K562 (cell line): ENCODE data around the gene CHCHD5. TPM values are rescaled to one million over a fixed set of nuclear protein-coding genes. Genes with fewer than 3 reads are reported as not detected.

Experiments used
- ARID2 ChIP-seq: fragments of 450-650 bp; IDR thresholded peaks from 2 replicates; pipeline ENCODE4 v1.6.1; 2017; ENCODE audit warnings: antibody characterized with exemption, mild to moderate bottlenecking
- ATF1 ChIP-seq, 2 experiments: fragments of 450-650 bp in 1 of 2; IDR thresholded peaks; 2 replicates each; pipeline ENCODE4 v1.6.1; 2016; ENCODE audit warnings: missing compliant biosample characterization in 1 of 2, missing genetic modification characterization in 1 of 2
- C11orf30 ChIP-seq: fragments of 450-650 bp; IDR thresholded peaks from 2 replicates; pipeline ENCODE4 v1.6.1; 2016; ENCODE audit warnings: low read depth, mild to moderate bottlenecking
- CBFA2T2 ChIP-seq: fragments of 450-650 bp; conservative IDR thresholded peaks from 2 replicates; pipeline ENCODE4 v1.6.1; 2017; ENCODE audit warnings: mild to moderate bottlenecking
- CBX8 ChIP-seq: fragments of 200-600 bp; sonication (generic); IDR thresholded peaks from 2 replicates; pipeline ENCODE4 v1.6.1; 2012; ENCODE audit warnings: borderline replicate concordance, mixed run types, low read depth, mild to moderate bottlenecking, moderate library complexity, mixed read lengths, low read length, control low read depth, inconsistent platforms; ENCODE audit not compliant: poor library complexity, severe bottlenecking; ENCODE audit errors: extremely low read depth
- CSDE1 ChIP-seq, 2 experiments: fragments of 450-650 bp; IDR thresholded peaks; 2 replicates each; pipeline ENCODE4 v1.6.1; 2016; ENCODE audit warnings: mild to moderate bottlenecking in 1 of 2
- ELK3 ChIP-seq: fragments of 450-650 bp; formaldehyde crosslinking; IDR thresholded peaks from 2 replicates; pipeline ENCODE4 v1.4.0; 2020; ENCODE audit warnings: mild to moderate bottlenecking
- HDAC1 ChIP-seq, 2 experiments: fragments of 450-650 bp; IDR thresholded peaks; 2 replicates each; pipeline ENCODE4 v1.6.1; 2016 to 2017; ENCODE audit warnings: inconsistent platforms in 1 of 2, mild to moderate bottlenecking in 1 of 2, moderate library complexity in 1 of 2
- KAT7 ChIP-seq: sonication (generic); formaldehyde crosslinking; IDR thresholded peaks from 2 replicates; pipeline ENCODE4 v1.8.0; 2022; ENCODE audit warnings: missing genetic modification reagents, mild to moderate bottlenecking, borderline replicate concordance
- KLF16 ChIP-seq: IDR thresholded peaks from 2 replicates; pipeline ENCODE4 v1.6.1; 2016; ENCODE audit warnings: antibody characterized with exemption
- MEF2D ChIP-seq: conservative IDR thresholded peaks from 2 replicates; pipeline ENCODE4 v1.6.1; 2016; ENCODE audit warnings: low read depth, missing genetic modification characterization, missing compliant biosample characterization
- MYBL2 ChIP-seq, 2 experiments: fragments of 450-650 bp in 1 of 2; sonication (generic) in 1 of 2; formaldehyde crosslinking in 1 of 2; IDR thresholded peaks; 2 replicates each; pipeline versions ENCODE4 v1.6.1 to v1.8.1; 2017 to 2022; ENCODE audit warnings: borderline replicate concordance in 1 of 2, inconsistent platforms in 1 of 2, low read depth in 1 of 2, mild to moderate bottlenecking in 1 of 2, missing genetic modification reagents in 1 of 2, moderate library complexity in 1 of 2
- NR0B1 ChIP-seq: fragments of 450-650 bp; IDR thresholded peaks from one replicate; pipeline ENCODE4 v1.6.1; 2018; ENCODE audit warnings: mild to moderate bottlenecking, moderate library complexity; ENCODE audit not compliant: partially characterized antibody
- PCBP1 ChIP-seq: fragments of 200-400 bp; formaldehyde crosslinking; IDR thresholded peaks from 2 replicates; pipeline ENCODE4 v1.6.1; 2018; ENCODE audit warnings: mild to moderate bottlenecking, low read depth, low read length; ENCODE audit not compliant: poor library complexity, severe bottlenecking
- PRPF4 ChIP-seq: fragments of 200-400 bp; formaldehyde crosslinking; IDR thresholded peaks from one replicate; pipeline ENCODE4 v1.6.1; 2017; ENCODE audit warnings: low read length, low read depth, mild to moderate bottlenecking; ENCODE audit not compliant: insufficient read depth, poor library complexity, severe bottlenecking
- RBM17 ChIP-seq: fragments of 200-400 bp; formaldehyde crosslinking; IDR thresholded peaks from 2 replicates; pipeline ENCODE4 v1.6.1; 2017; ENCODE audit warnings: low read depth, mild to moderate bottlenecking, low read length, borderline replicate concordance
- STAG1 ChIP-seq: sonication (generic); formaldehyde crosslinking; IDR thresholded peaks from 2 replicates; pipeline ENCODE4 v1.5.0; 2020; ENCODE audit warnings: missing genetic modification reagents, borderline replicate concordance
- TAF1 ChIP-seq: IDR thresholded peaks from 2 replicates; pipeline ENCODE4 v1.6.1; 2011; ENCODE audit warnings: mild to moderate bottlenecking, low read length, moderate library complexity; ENCODE audit not compliant: insufficient read depth, control insufficient read depth, severe bottlenecking; ENCODE audit errors: extremely low read depth
- THAP7 ChIP-seq: fragments of 250-450 bp; sonication (Bioruptor Pico); IDR thresholded peaks from 2 replicates; pipeline ENCODE4 v1.5.0; 2021
- TOE1 ChIP-seq, 2 experiments: fragments of 450-650 bp in 1 of 2; sonication (generic) in 1 of 2; formaldehyde crosslinking in 1 of 2; IDR thresholded peaks; 2 replicates each; pipeline versions ENCODE4 v1.7.1 to v1.8.0; 2016 to 2022; ENCODE audit warnings: borderline replicate concordance in 2 of 2, mild to moderate bottlenecking in 2 of 2, antibody characterized with exemption in 1 of 2, inconsistent platforms in 1 of 2, low read depth in 1 of 2, missing genetic modification reagents in 1 of 2, moderate library complexity in 1 of 2
- ZNF239 ChIP-seq: fragments of 250-450 bp; sonication (Bioruptor Pico); IDR thresholded peaks from 2 replicates; pipeline ENCODE4 v1.4.0; 2020; ENCODE audit warnings: mild to moderate bottlenecking
- ZNF316 ChIP-seq: fragments of 450-650 bp; IDR thresholded peaks from 2 replicates; pipeline ENCODE4 v1.6.1; 2016
- polyA plus RNA-seq, 8 experiments: library from polyadenylated mRNA; depleted of rRNA in 4 of 8; stranded (reverse) in 5 of 8; unstranded in 3 of 8; fragments of >200 nt; fragmentation: Nextera tagmentation in 2 of 8; fragmentation: Illumina TruSeq in 1 of 8; extraction: Ambion mirVana in 2 of 8; extraction: Trizol in 1 of 8; gene quantifications; 2 replicates each; pipeline versions ENCODE4 v1.2.1 to v1.2.3, GENCODE V29; 2011 to 2014; ENCODE audit warnings: inconsistent platforms in 1 of 8, missing spikeins in 1 of 8
- total RNA-seq, 7 experiments: library from RNA; depleted of rRNA in 6 of 7; stranded (reverse); fragments of >200 nt in 6 of 7; fragmentation: Illumina TruSeq in 2 of 7; extraction: Trizol in 2 of 7; gene quantifications; 2 replicates each; pipeline versions ENCODE4 v1.2.1 to v1.2.3, GENCODE V29; 2011 to 2021; ENCODE audit warnings: low replicate concordance in 1 of 7

The CHCHD5 gene
- total and polyA plus RNA-seq, 9 of the 15 experiments (the other 6 are each of a cell fraction or from before 2014, with no cell fraction given) = 7.4 to 79.3 (median 33.4) TPM

- TF ChIP-seq THAP7 (no peak), STAG1 (CRISPR knock-in tag) (no peak), CSDE1 (IDR thresholded peaks at IDR 0.05) (no peak), MYBL2 (IDR thresholded peaks at IDR 0.05; ENCODE audit: low read depth) (no peak), MYBL2 (CRISPR knock-in tag; IDR thresholded peaks at IDR 0.05; ENCODE audit: borderline replicate concordance) (no peak), NR0B1 (no peak), ATF1 (CRISPR knock-in tag; IDR thresholded peaks at IDR 0.05) (no peak), ATF1 (tag; IDR thresholded peaks at IDR 0.05) (peak; percentile 88), PCBP1 (peak; percentile 65), TAF1 (peak; percentile 33), RBM17 (no peak), MEF2D (no peak), HDAC1 (IDR thresholded peaks at IDR 0.05) (peak in 1 of 2 experiments; percentile 99; a peak in 3 of 4 replicates), ARID2 (peak; percentile 88; the same call in 1 of the 2 replicates), ELK3 (CRISPR knock-in tag) (no peak), ZNF239 (CRISPR knock-in tag) (no peak), KLF16 (no peak), PRPF4 (no peak), TOE1 (IDR thresholded peaks at IDR 0.05; ENCODE audit: borderline replicate concordance) (peak; percentile 88; the same call in 1 of the 2 replicates), TOE1 (CRISPR knock-in tag; IDR thresholded peaks at IDR 0.05; ENCODE audit: borderline replicate concordance, low read depth) (peak; percentile 76; the same call in 1 of the 2 replicates), CBX8 (no peak), CBFA2T2 (peak; percentile 51), KAT7 (CRISPR knock-in tag) (0 out of 2 replicates have a peak, but pooled peaks have one; percentile 80), ZNF316 (no peak), C11orf30 (peak; percentile 73)
These were observed 42.1 kb upstream of the CHCHD5 start, which contains the start of gene POLR1B (continued) for GRCh38 chr2:112542123-112542983.
